GM18511 (cell line): ENCODE data around the gene CHST11.

Experiments
- ATAC-seq: cut with Tn5 transposase; IDR thresholded peaks from one replicate; pipeline ENCODE4 v1.9.1; 2021; ENCODE audit warnings: mild to moderate bottlenecking, moderate library complexity; ENCODE audit not compliant: unreplicated experiment

Gene CHST11

DNA sequence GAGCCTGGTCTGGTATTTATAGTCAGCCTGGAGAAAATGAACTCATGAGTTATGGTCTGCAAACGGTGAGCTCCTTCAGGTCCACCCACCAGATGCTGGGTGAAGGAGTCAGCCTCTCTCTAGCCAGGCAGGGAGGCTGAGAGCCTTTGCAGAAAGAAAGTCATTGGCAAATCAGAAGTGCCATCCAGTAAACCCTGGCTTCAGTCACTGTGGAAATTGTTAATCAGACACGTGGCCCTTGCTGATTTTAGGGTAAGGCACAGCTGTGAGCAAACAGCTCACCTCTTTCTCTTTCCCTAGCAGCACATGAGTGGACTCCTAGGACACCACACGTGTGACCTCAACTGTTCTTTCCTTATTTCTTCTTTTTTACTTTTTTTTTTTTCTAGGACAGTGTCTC, 44.9 kb downstream of the CHST11 start:
- no peak for ATAC-seq

DNA sequence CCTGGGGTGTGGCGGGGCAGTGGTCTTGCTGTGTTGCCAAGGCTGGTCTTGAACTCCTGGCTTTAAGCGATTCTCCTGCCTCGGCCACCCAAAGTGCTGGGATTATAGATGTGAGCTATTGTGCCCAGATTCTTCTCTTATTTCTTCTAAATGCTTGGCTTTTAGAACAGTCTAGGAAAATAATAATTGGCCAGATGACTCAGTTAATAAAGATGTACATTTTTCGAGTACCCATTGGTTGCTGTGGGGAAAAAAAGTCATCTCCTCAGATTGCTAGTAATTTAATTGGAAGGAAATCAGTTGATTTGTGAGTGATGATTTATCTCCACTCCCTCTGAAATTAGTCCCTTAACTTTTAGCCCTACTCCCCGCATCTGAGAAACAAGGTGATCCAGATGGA, 45.5 kb downstream of the CHST11 start:
- ATAC-seq: no peak

DNA sequence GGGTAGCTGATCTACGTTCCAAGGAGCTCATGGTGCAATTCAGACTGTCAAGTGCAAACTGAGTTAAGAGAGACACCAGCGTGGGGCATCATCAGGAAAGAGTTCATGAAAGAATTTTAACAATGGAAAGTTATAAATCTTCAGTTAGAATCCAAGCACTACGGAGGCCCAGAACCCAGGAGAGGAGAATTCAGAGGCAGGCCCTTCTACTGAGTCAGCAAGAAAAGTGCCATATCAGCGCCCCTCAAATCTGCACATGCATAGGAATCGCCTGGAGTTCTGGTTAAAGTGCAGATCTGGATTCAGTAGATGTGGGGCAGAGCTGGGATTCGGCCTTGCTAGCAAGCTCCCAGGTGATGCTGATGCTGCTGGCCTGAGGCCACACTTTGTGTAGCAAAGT, 45.9 kb downstream of the CHST11 start:
- ATAC-seq: no peak

DNA sequence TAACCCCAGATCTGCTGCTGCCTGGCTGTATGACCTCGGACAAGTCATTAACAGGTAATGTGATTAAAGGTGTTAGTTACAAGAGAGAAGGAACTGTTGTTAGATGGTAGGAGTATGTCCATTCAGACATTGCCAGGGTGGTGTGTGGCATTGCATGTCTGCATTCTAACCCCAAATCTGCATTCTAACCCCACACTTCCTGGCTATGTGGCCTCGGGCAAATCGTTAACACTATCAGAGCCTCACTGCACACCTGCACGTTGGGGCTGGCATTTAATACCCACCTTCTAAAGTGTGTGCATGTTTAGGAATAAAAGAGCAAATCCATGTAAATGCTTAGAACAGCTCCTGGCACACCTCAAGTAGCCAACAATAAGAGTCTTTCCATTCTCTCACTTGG, 46.4 kb downstream of the CHST11 start:
- no peak for ATAC-seq

DNA sequence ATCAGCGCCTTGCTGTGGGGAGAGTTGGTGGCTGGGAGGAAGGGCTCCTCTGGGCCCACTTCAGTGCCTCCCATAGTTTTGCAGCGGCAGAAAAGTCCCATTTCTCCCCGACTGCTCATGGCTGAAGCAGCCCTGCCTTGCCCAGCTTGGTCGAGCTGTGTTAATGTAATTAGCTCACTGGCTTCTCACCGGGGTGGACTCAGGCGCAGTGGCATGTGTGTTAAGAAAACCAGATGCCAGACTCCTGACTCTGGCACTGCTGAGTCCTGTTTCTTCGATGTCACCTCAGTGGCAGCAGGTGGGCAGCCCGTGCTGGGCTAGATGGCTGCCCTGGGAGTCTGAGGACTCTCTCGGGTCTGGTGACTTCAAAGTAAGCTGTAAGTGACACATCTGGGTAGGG, 47.4 kb downstream of the CHST11 start:
- ATAC-seq: no peak

DNA sequence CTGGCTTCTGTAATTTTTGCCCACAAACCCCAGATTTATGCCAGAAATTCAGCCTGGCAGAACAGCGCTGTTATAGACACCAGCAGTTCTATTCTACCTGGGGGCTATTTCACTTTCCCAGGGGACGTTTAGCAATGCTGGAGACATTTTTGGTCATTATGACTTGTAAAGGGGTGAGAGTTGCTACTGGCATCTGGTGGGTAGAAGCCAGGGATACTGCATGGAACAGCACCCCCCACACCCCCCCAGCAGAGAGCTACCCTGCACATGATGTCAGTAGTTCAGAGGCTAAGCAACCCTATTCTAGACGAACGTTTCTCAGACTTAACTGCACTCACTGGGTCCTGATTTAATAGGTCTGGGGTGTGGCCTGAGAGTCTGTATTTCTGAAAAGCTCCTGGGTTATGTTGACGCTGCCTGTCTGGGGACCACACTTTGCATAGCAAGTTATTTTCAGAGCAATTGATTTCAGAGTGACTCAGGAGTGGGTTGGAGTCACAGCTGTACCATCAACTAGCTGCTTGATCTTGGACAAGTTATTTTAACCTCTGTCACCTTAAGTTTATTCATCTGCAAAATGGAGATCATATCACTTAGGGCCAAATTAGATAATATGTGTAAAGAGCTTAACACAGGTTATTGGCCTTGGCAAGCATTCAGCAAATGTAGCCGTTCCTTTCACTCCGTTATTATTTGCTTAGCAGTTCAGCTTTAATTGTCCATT, 48.5 kb downstream of the CHST11 start:
- ATAC-seq: peak; percentile 95

DNA sequence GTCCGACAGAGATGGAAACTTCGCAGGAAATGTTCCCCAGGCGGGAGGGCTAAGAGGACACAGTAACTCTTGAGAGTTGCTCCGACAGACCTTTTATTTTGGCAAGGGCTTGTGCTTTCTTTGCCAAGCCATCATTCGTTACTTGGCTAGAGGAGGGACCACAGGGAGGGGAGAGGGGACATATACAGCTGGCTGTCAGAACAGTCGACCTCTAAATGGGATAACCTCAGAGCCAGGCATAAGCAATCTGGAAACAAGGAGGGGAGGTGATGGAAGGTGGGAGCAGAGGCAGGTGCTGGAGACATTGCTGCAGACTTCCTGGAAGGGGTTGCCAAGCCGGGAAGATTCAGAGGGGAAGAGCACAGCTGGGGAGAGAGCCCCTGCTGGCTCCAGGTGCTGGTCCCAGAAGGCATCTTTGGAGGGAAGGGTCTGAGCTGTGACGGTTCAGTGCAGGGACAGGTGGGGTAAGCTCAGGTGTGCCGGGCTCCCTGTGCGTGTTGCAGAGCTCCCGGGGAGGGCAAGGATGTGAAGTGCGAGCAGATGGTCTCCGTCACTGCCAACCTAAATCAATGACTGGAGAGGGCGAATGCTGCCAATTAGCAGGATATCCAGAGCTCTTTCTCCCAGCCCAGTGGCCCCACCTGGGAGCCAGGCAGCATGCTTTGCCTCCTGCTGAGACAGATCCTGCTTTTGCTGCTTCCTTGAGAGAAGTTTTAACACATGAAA, 50.1 kb downstream of the CHST11 start:
- no peak for ATAC-seq

DNA sequence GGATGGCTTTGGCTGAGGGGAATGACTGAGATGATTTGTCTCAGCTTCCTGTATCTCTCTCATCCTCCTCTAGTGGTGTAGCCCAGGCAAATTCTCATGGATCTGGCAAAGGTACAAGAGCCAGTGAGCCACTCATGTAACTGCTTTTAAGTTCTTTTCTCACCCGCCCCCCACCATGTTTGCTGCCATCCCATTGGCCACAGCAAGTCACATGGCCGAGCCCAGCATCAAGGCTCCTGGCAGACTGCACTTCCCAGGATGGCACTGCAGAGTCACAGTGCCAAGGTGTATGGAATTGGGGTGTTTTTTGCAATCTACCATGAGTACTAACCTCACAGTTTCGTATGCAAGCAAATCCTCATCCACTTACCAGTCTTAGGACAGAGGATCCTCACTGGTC, 50.9 kb downstream of the CHST11 start:
- ATAC-seq: no peak

DNA sequence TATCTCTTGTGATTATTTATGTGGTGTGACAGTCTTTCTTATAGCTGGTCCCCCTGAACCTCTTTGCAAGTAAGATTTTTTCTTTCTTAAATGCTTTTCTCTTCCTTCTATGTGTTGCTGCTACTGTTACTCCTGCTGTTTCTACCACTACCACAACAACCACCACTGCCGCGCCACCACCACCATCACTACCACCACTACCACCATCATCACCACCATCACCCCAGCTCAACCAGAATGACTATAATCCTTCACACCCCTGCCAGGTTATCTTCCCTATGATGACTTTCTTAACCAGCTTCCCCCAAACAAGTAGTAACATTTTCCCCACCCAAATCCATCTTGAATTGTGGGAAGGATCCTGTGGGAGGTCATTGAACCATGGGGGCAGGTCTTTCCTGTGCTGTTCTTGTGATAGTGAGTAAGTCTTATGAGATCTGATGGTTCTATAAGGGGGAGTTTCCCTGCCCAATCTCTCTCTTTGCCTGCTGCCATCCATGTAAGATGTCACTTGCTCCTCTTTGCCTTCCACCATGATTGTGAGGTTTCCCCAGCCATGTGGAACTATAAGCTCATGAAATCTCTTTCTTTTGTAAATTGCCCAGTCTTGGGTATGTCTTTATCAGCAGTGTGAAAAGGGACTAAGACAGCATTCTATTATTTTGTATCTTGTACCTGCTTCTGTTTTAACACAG, 52.2 kb downstream of the CHST11 start:
- ATAC-seq: no peak

DNA sequence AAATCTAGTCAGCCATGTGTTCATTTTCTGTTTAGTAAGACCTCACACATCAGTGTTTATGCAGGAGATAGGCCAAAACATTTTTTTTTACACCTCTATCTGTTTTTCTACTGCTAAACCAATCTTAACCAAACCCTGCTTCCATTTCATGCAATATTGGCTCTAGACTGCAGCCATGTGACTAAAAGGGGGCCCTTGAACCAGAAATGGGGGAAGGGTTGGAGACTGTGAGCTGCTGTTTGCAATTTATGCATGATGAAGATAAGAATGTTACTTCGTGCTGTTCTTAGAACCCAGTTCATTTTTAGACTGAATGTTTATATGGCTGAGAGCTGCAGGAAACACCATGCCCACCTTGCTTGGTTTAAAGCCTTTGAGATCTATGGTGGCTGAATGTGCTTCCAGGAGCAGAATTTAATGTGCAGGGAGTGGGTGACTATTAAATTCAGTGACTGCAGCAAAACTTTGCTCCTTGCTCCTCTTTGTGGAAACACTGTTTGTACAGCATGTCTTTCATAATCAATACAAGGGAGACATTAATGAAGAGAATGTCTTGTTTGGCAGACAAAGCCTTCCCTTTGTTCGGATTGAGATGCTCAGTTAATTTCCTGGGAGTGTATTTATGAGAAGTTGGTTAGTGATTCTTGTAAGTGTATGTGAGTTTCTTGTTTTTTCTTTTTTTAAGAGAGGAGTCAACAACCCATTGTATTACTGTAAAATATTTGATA, 53.6 kb downstream of the CHST11 start:
- no peak for ATAC-seq

DNA sequence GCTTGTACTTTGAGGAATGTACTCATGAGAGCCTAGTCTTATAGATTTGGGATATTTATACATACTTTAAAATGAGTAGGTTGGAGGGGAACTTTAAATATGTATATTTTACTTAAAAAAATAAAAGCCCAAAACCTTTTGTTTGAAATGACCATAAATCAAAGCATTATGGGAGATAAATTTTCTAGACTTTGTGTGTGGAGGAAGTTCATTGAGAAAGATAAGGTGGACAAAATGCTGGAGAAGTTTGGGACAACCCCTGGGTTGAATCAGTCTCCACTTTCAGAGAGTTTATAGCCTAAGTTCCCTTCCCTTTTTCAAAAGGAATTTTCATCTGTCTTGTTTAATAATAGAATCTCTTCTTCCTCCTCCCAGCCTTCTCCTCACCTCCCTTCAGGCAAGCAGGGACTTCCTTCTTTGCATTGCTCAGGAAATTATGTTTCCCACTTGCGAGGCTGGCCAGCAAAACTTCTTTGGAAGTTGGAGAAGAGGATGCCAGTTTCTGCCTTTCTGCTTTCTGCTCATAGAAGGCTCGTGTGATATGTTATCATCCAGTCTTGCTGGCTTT, 54.2 kb downstream of the CHST11 start:
- ATAC-seq: no peak

DNA sequence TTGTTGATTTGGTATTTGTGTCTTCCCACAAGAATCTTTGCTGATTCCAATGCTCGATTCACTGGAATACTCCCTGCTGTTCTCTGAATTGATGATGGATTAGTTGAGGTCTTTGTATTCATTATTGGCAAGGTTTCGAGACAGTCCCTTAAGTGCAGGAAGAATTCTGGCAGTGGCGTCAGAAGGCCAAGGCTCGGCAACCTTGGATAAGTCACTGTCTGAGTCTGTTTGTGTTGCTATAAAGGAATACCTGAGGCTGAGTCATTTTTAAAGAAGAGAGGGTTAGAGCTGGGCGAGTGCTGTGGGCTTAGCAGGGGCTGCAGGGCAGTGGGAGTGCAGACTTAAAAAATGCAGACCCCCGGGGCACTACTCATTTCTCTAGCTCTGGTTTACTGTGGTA, 56.9 kb downstream of the CHST11 start:
- no peak for ATAC-seq

DNA sequence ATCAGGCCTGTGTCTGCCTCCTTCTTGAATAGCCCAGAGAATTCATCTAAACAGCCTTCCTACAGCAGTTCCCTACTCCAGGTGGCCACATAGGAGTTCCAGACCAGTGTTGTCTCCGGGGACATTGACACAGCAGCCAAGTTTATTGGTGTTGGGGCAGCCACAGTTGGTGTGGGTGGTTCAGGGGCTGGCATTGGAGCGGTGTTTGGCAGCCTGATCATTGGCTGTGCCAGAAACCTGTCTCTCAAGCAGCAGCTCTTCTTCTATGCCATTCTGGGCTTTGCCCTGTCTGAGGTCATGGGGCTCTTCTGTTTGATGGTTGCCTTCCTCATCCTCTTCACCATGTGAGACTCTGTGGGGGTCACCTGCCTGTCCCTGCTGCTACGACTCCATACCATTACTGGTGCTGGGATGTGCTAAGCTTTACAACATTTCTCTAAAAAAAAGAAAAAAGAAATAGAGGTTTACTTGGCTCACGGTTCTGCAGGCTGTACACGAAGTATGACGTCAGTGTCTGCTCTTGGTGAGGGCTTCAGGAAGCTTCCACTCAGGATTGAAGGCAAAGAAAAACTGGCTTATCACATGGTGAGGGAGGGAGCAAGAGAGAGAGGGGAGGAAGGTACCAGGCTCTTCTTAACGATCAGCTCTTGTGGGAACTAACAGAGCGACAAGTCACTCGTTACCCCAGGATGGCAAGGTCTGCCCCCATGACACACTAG, 57.5 kb downstream of the CHST11 start:
- no peak for ATAC-seq

DNA sequence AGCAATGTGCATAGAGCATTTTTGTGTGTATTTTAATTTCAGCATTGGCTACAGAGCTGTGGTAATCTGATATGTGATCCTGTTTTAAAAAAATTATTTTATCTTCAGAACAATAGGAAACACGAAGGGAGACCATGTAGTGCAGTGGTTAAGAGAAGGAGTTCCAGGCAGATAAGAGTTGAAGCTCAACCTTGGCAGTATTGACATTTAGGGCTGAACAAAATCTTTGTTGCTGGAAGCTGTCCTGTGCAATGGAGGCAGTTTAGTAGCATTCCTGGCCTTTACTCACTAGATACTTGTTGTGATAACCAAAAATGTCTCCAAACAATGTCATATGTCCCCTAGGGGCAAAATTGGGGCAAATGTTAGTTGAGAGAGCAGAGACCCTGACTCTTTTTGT, 59.2 kb downstream of the CHST11 start:
- no peak for ATAC-seq

DNA sequence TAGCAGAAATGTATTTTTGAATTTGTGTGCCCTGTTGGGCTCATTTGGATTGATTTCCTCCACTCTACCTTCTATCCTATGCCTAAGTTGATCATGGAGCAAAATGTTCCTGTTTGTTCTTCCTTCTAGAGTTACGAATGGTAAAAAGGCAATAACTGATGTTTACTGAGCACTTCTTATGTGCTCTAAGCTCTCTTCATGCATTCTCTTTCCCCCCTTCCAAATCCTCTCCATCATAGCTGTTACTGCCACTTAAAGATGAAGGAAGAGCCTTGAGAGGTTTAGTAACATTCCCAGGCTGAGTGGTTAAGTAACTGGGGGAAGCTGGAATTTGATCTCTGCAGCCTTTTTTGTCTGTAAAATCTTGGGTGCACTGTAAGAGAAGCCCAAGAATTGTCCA, 60.1 kb downstream of the CHST11 start:
- no peak for ATAC-seq

DNA sequence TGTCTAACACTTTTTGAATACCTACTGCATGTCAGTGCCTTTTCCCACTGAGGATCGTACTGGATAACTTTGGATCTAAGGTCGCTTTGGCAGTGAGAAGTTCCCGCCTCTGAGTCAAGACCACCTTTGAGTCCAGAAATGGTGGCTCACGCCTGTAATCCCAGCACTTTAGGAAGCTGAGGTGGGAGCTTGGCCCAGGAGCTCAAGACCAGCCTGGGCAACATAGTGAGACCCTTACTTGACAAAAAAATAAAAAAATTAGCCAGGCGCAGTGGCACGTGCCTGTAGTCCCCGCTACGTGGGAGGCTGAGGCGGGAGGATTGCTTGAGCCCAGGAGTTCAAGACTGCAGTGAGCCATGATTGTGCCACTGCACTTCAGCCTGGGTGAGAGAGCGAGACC, 61.1 kb downstream of the CHST11 start:
- no peak for ATAC-seq

DNA sequence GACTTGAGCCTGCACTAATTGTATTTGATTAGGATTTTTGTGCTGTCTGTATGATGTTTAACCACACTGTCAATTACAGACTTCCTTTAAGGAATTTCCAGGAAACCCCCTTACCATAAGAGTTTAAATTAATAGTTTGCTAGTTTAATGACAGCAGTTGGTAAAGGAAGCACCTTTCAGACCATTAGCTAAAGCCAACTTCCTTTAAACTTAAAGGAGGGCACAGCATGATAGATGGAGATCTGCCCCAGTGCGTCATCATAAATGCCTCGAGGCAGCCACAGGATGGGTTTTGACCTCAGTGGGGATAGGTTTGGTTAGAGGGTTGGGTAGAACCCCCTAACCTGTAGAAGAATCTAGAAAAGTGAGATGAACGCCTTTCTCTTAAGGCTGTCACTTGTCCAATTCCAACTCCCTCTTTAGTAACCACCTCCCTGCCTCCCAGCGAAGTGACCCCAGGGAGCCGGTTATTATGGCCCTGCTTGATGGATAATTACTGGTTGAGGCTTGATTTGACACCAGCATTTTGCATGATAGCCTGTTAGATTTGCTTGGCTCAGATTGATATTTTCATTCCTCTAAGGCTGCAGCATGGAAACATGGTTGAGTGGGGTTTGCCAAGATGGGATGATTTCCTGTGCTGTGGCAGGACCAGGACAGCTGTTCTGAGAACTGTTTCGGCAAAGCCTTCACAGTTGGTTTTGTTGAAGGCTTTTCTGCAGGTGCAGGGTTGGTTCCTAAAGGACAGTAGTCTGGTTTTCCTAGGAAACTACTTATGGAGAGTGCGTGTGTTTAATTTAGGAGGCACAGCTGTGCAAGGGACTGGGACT, 62.7 kb downstream of the CHST11 start:
- no peak for ATAC-seq

DNA sequence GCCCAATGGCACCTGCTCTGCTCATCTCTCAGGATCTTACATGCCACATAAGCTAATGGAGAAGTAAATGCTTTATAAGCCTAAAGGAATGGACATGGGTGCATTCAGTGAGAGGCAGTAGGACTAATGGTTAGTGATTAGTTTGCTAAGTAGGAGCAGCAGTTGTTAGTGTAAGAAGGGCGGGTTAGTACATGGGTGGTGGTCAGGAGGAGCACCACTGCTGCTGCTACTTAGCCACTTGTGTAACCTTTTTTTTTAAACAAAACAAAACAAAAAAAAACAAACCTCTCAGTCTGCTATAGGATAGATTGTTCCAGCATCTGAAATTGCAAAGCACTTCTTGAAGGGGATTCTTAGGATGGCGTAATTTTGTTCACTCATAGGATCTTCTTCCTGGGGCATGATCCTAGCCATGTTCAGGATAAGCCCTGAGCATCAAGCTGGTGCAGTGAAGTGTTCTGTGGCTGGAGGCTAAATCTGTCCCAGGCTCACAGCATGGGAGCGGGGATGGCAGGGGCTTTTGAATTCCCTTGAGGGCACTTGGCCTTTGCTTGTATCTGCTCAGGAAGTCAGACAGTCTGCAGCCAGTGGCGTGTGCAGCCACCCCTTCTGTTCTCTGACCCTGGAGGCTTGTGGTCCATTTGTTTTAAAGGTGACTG, 63.6 kb downstream of the CHST11 start:
- peak; percentile 82 for ATAC-seq

DNA sequence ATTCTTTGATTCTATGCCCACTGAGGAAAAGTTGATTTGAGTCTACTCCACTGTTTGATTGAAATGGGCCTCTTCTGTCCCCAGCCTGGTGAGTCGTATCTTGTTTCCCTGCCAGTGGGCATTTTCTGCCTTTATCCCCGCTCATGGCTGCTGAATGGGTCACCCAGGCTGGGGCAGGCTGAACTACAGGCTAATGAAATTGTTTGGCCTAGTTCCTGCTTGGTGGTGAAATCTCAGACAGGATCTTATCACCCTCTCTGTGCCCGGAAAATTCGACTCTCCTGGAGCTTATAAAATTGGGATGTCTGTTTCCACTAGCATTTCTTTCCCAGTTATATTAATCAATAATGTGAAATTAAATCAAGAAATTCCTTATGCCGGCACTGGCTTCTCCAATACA, 65.0 kb downstream of the CHST11 start:
- ATAC-seq: no peak
